Keratinocyte (primary cell): ENCODE measurements around the gene SUN2. TPM values are rescaled to one million over a fixed set of nuclear protein-coding genes. Genes with fewer than 3 reads are reported as not detected.

Source experiments
- DNase-seq: peaks from one replicate; pipeline ENCODE4 v3.0.0-alpha.2; 2011; ENCODE audit warnings: low read depth, missing footprints, low spot score
- FAIRE-seq: peaks from 2 replicates; lab custom pipeline; 2011; peaks lifted over from hg19 to GRCh38; lab: Jason Lieb, UNC
- H2AFZ ChIP-seq: 2 replicates; pipeline ENCODE4 v1.6.0; 2012; ENCODE audit warnings: low read length, control low read depth, inconsistent platforms; ENCODE audit not compliant: control insufficient read depth
- H3K27ac ChIP-seq: 2 replicates; pipeline ENCODE4 v1.5.1; 2011; ENCODE audit warnings: low read length; ENCODE audit not compliant: control insufficient read depth, insufficient read depth
- H3K27me3 ChIP-seq: 3 replicates; pipeline ENCODE4 v1.6.0; 2011; ENCODE audit warnings: low read length; ENCODE audit not compliant: control insufficient read depth, insufficient read depth; ENCODE audit errors: extremely low read depth
- H3K36me3 ChIP-seq, 2 experiments: 2 replicates in 1 of 2; 3 replicates in 1 of 2; pipeline ENCODE4 v1.5.1; 2011; ENCODE audit warnings: low read length in 2 of 2, mild to moderate bottlenecking in 1 of 2; ENCODE audit not compliant: control insufficient read depth in 2 of 2, insufficient read depth in 2 of 2; ENCODE audit errors: extremely low read depth in 1 of 2
- H3K4me1 ChIP-seq: 3 replicates; pipeline ENCODE4 v1.5.1; 2011; ENCODE audit warnings: low read length; ENCODE audit not compliant: control insufficient read depth, insufficient read depth; ENCODE audit errors: extremely low read depth
- H3K4me2 ChIP-seq: 3 replicates; pipeline ENCODE4 v1.6.0; 2011; ENCODE audit warnings: low read depth, low read length; ENCODE audit not compliant: control insufficient read depth, insufficient read depth; ENCODE audit errors: extremely low read depth
- H3K4me3 ChIP-seq, 3 experiments: fragments of 200-600 bp in 1 of 3; sonication (generic) in 1 of 3; 2 replicates in 2 of 3; 3 replicates in 1 of 3; pipeline ENCODE4 v1.5.1; 2011 to 2016; ENCODE audit warnings: low read length in 3 of 3, mild to moderate bottlenecking in 3 of 3, control low read depth in 2 of 3, inconsistent platforms in 1 of 3, low read depth in 1 of 3, mixed read lengths in 1 of 3, mixed run types in 1 of 3, moderate library complexity in 1 of 3; ENCODE audit not compliant: control insufficient read depth in 2 of 3, insufficient read depth in 2 of 3; ENCODE audit errors: extremely low read depth in 1 of 3
- H3K79me2 ChIP-seq: 2 replicates; pipeline ENCODE4 v1.6.0; 2012; ENCODE audit warnings: low read length; ENCODE audit not compliant: control insufficient read depth, insufficient read depth
- H3K9ac ChIP-seq: 3 replicates; pipeline ENCODE4 v1.6.0; 2011; ENCODE audit warnings: low read length; ENCODE audit not compliant: control insufficient read depth, insufficient read depth; ENCODE audit errors: extremely low read depth
- H3K9me1 ChIP-seq: 3 replicates; pipeline ENCODE4 v1.6.0; 2011; ENCODE audit warnings: low read length; ENCODE audit not compliant: control insufficient read depth, insufficient read depth; ENCODE audit errors: extremely low read depth
- H3K9me3 ChIP-seq: 2 replicates; pipeline ENCODE4 v1.5.1; 2012; ENCODE audit warnings: low read depth, low read length; ENCODE audit not compliant: control insufficient read depth
- H4K20me1 ChIP-seq: 3 replicates; pipeline ENCODE4 v1.6.0; 2011; ENCODE audit warnings: low read length; ENCODE audit not compliant: control insufficient read depth, insufficient read depth; ENCODE audit errors: extremely low read depth
- EZH2 ChIP-seq: IDR thresholded peaks from one replicate; pipeline ENCODE4 v1.6.1; 2012; ENCODE audit warnings: inconsistent platforms, mild to moderate bottlenecking, low read length, moderate library complexity
- dilution Hi-C: fragments of 300-500 bp; cut with MboI; formaldehyde crosslinking; loops from one replicate; pipeline ENCODE4 v1.7.0; 2020; ENCODE audit warnings: low sequenced_read_pairs; ENCODE audit not compliant: extremely low pct_ligation_motif_present
- polyA plus RNA-seq, 5 experiments: library from polyadenylated mRNA; depleted of rRNA in 3 of 5; stranded (reverse) in 3 of 5; stranded (forward) in 1 of 5; unstranded in 1 of 5; fragments of >200 nt; gene quantifications; 1 replicate in 1 of 5; 2 replicates in 3 of 5; 3 replicates in 1 of 5; pipeline versions ENCODE4 v1.2.1 to v1.2.3, GENCODE V29; 2011 to 2012; ENCODE audit warnings: missing spikeins in 2 of 5, low read depth in 1 of 5, low replicate concordance in 1 of 5
- TF ChIP-seq, protein P1 (sequence below), 3 experiments: IDR thresholded peaks in 1 of 3; conservative IDR thresholded peaks in 1 of 3; optimal IDR thresholded peaks in 1 of 3; 2 replicates in 2 of 3; 3 replicates in 1 of 3; pipeline versions ENCODE3 to v1.5.1; 2011; ENCODE audit warnings: low read length in 3 of 3, mild to moderate bottlenecking in 3 of 3, moderate library complexity in 2 of 3, control low read depth in 1 of 3, inconsistent platforms in 1 of 3; ENCODE audit not compliant: insufficient read depth in 2 of 3; ENCODE audit errors: extremely low read depth in 1 of 3

SUN2 gene
- polyA plus RNA-seq, 1 donor (not counting 4 experiments of a cell fraction or from before 2014, with no cell fraction given), result 15.9 TPM

DNA sequence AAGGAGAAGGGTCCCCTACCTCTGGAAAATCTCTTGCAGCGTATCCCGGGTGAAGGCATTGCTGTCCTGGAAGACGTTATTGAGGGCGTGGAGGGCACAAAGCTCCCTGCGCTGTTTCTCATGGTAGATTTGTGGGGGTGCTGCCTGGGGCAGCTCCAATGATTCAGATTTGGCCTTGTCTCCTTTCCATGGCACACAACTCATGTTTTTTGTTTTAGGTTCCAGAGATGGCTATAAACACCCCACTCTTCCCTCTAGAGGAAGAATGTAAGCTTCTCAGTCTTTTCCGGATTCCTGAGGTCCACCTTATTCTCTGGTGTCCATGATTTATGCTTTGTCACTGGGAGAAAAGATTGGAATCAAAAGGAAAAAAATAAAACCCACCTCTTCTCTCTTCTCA lies 56.0 kb downstream of the SUN2 start:
- FAIRE-seq, result no peak
- dilution Hi-C loops, result no loop called here

DNA sequence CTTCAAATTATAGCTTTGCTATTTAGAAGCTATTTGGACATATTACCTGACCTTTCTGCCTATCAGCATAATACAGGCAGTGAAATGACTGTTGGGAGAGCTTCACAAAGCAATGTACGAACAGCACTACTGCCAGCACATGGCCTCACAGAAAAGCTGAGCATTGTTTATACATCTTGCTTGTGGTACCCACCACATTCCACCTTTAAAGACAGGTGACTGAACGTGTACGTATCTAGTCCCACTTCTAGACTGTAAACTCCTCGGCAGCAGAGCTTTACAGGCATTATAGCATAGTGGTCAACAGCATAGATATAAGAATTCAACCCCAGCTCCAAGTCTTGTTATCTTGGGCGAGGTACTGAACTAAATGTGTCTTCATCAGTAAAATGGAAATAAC lies 56.7 kb downstream of the SUN2 start:
- no peak for DNase-seq
- Histone ChIP-seq H3K27me3 (no peaks in the 10 kb centered on the region), H3K79me2 (peaks cover 52% of the 10 kb centered on the region), H3K9me3 (no peaks in the 10 kb centered on the region), H3K36me3 (peaks cover 1 to 11% of the 10 kb centered on the region in 2 experiments), H3K9ac (peak overlapping the region; percentile 93), H3K4me1 (peaks cover 45% of the 10 kb centered on the region), H3K4me3 (peak overlapping the region; percentile 68 to 81 (median 74)), H2AFZ (no peak overlapping the region), H3K27ac (peak overlapping the region; percentile 94), H3K4me2 (peak overlapping the region; percentile 89), H4K20me1 (no peaks in the 10 kb centered on the region), H3K9me1 (no peaks in the 10 kb centered on the region)
- dilution Hi-C loops, result no loop called here
- FAIRE-seq, result no peak
- TF ChIP-seq, protein P1, sequence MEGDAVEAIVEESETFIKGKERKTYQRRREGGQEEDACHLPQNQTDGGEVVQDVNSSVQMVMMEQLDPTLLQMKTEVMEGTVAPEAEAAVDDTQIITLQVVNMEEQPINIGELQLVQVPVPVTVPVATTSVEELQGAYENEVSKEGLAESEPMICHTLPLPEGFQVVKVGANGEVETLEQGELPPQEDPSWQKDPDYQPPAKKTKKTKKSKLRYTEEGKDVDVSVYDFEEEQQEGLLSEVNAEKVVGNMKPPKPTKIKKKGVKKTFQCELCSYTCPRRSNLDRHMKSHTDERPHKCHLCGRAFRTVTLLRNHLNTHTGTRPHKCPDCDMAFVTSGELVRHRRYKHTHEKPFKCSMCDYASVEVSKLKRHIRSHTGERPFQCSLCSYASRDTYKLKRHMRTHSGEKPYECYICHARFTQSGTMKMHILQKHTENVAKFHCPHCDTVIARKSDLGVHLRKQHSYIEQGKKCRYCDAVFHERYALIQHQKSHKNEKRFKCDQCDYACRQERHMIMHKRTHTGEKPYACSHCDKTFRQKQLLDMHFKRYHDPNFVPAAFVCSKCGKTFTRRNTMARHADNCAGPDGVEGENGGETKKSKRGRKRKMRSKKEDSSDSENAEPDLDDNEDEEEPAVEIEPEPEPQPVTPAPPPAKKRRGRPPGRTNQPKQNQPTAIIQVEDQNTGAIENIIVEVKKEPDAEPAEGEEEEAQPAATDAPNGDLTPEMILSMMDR (optimal IDR thresholded peaks at IDR 0.05 in 1 of 3, IDR thresholded peaks at IDR 0.05 in 1 of 3, conservative IDR thresholded peaks at IDR 0.05 in 1 of 3; ENCODE audit: extremely low read depth in 1 of 3, insufficient read depth in 2 of 3, low read length in 3 of 3), result no peak
- no peak for TF ChIP-seq EZH2

More for the DNA sequence above, 56.0 kb downstream of the SUN2 start:
- Histone ChIP-seq H2AFZ (no peak overlapping the region), H3K4me3 (peak overlapping the region; percentile 68 to 81 (median 74)), H3K27me3 (no peaks in the 10 kb centered on the region), H4K20me1 (no peaks in the 10 kb centered on the region), H3K36me3 (peaks cover 0 to 8% of the 10 kb centered on the region in 2 experiments), H3K4me1 (peaks cover 49% of the 10 kb centered on the region), H3K4me2 (peak overlapping the region; percentile 89), H3K27ac (peak overlapping the region; percentile 94), H3K9ac (peak overlapping the region; percentile 93), H3K9me3 (no peaks in the 10 kb centered on the region), H3K9me1 (no peaks in the 10 kb centered on the region), H3K79me2 (peaks cover 47% of the 10 kb centered on the region)
- TF ChIP-seq, protein P1 (optimal IDR thresholded peaks at IDR 0.05 in 1 of 3, IDR thresholded peaks at IDR 0.05 in 1 of 3, conservative IDR thresholded peaks at IDR 0.05 in 1 of 3; ENCODE audit: extremely low read depth in 1 of 3, insufficient read depth in 2 of 3, low read length in 3 of 3), result no peak
- no peak for TF ChIP-seq EZH2
- no peak for DNase-seq
